HUDEP-2 (cell line): ENCODE data around the gene ZNF132.
A peak's percentile ranks its signal among the peaks of the same experiment; 100 is the strongest.
"Not testable (repeated sequence)": the region's sequence is repeated elsewhere in the genome, so short reads cannot be mapped to it uniquely, and the experiment has no call there.

Experiments
- DNase-seq, 76 experiments: peaks; one replicate each; lab custom pipeline; 2025; ENCODE audit not compliant: unreplicated experiment in 76 of 76; lab: John Stamatoyannopoulos, UW

Gene ZNF132

GRCh38 chr19:58468216-58468839 lies 28.4 kb upstream of the ZNF132 start:
- peak in 3 of 76 experiments; percentile 5 to 14 (median 12) for DNase-seq

- peak in 75 of 76 experiments; percentile 59 to 99 (median 98) for DNase-seq
Measured at GRCh38 chr19:58466760-58467589, 27.0 kb upstream of the ZNF132 start, which contains the start of gene ZNF324. ZNF324 (plus strand) TSS chr19:58467080; CDS start chr19:58469186, 2,106 bp downstream.

- DNase-seq = no peak
Measured at GRCh38 chr19:58466089-58466759, 26.3 kb upstream of the ZNF132 start.

GRCh38 chr19:58460039-58460438 lies 20.1 kb upstream of the ZNF132 start:
- DNase-seq = no peak

GRCh38 chr19:58456111-58456510 lies 16.2 kb upstream of the ZNF132 start:
- DNase-seq = no peak

GRCh38 chr19:58455306-58455705 lies 15.4 kb upstream of the ZNF132 start:
- DNase-seq = no peak

- DNase-seq = no peak
Measured at GRCh38 chr19:58453743-58454142, 13.8 kb upstream of the ZNF132 start.

GRCh38 chr19:58451358-58452101 lies 11.6 kb upstream of the ZNF132 start, which contains the start of gene ZNF324B:
ZNF324B (plus strand) TSS chr19:58451622; CDS start chr19:58453702, 2,080 bp downstream.
- DNase-seq = peak; percentile 45 to 99 (median 98)

GRCh38 chr19:58450856-58451357 lies 11.0 kb upstream of the ZNF132 start:
- no peak for DNase-seq

- DNase-seq = not testable (repeated sequence)
Measured at GRCh38 chr19:58449980-58450379, 10.0 kb upstream of the ZNF132 start.

- not testable (repeated sequence) for DNase-seq
Measured at GRCh38 chr19:58448860-58449259, 8.9 kb upstream of the ZNF132 start.

- not testable (repeated sequence) for DNase-seq
Measured at GRCh38 chr19:58442986-58443385, 3.0 kb upstream of the ZNF132 start.

- DNase-seq = peak in 1 of 76 experiments; percentile 21
Measured at GRCh38 chr19:58440556-58440955, 603 bp upstream of the ZNF132 start.

GRCh38 chr19:58434217-58434616 lies 5.7 kb downstream of the ZNF132 start:
- no peak for DNase-seq

- DNase-seq = no peak
Measured at GRCh38 chr19:58429745-58430144, 10.2 kb downstream of the ZNF132 start.

GRCh38 chr19:58428617-58429016 lies 11.3 kb downstream of the ZNF132 start:
- no peak for DNase-seq

- no peak for DNase-seq
Measured at GRCh38 chr19:58417071-58417470, 22.9 kb downstream of the ZNF132 start.

- no peak for DNase-seq
Measured at GRCh38 chr19:58416604-58417003, 23.3 kb downstream of the ZNF132 start.

GRCh38 chr19:58409010-58409790 lies 30.8 kb downstream of the ZNF132 start:
- DNase-seq = peak in 39 of 76 experiments; percentile 19 to 62 (median 41)
